Stimulated activated CD4-positive, alpha-beta T cell treated with anti-CD3 and anti-CD28 coated beads, TNF-alpha, amount 100 ng/mL, for 4 hours (primary cell): ENCODE results near the gene DAZAP2.
A peak's percentile ranks its signal among the peaks of the same experiment; 100 is the strongest.
"Not testable (repeated sequence)": the region's sequence is repeated elsewhere in the genome, so short reads cannot be mapped to it uniquely, and the experiment has no call there.

Experiments used
- DNase-seq, 3 experiments: peaks; one replicate each; pipeline ENCODE4 v3.0.0-alpha.2; 2020; ENCODE audit warnings: low read depth in 3 of 3

Gene DAZAP2

DNA sequence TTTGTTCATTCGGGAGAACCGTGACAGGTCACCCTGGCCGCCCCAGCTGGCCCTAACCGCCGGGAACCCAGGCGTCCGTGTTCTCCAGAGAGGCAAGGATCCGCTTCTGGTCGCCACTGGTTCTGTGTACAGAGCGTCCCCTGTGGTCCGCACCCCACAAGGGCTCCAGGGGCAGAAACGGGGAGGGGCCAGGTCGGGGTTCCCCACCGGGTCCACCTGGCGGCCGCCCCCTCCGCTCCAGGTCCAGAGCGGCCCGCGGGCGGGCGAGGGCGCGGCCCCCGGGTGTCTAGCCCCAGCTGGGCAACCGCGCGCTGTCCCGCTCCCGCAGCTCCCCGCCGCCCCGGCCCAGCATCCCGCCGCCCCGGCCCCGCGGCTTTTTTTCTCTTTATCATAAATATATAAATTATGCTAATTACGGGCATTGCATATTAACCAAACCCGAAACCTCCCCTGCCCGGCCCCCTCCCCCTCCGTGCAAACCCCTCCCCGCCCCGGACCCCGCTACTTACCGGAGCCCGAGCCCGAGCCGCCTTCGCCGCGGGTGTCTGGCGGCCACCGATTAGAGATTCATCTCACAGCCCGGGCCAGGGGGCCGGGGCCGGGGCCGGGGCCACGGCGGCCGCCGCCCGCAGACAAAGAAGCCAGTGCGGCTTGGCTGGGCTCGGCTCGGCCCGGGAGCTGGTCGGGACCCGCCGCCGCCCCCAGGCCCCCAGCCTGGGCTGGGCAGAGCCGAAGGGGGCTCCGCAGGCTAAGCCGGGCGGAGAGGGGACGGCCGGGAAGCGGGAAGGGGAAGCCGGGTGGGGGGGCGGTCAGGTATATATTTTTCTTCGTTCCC lies 21.3 kb upstream of the DAZAP2 start:
- DNase-seq: peak; percentile 11 to 34 (median 28)

DNA sequence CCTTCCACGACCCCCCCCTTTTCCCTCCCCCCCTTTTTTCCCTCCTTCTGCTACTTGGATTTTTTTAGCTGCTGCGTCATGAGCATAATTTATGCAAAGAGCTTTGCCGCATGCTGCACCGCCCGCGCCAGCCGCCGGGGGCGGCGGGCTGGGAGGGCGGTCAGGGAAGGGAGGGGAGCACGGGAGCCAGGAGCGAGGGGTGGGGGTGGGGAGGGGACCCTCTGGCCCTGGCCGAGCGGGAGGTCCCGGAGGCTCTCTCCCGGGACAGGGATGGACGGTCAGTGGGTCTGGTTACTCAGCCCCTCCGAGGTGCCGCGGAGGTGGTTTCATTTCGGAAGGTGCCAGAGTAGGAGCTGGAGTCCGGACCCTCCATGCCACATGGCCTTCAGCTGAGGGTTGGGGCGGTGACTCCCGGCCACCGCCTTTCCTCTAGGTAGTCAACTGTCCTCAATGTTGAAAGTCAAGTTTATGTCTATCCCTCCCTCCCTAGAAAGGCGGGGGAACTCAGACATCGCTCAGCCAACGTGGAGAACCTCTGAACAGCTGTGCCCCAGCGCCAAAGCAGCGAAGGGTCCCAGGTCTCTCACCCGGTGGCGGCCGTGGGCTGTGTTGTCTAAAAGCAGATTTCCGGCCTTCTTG lies 20.5 kb upstream of the DAZAP2 start, which contains the start of gene POU6F1:
Gene POU6F1 (minus strand): TSS at position 95 of the 639 bp plus-strand sequence. CDS start 11,226 bp downstream, outside the sequence.
- DNase-seq: peak; percentile 47 to 60 (median 48)

- DNase-seq: no peak
These were observed 19.9 kb upstream of the DAZAP2 start for GRCh38 chr12:51218607-51219161.

DNA sequence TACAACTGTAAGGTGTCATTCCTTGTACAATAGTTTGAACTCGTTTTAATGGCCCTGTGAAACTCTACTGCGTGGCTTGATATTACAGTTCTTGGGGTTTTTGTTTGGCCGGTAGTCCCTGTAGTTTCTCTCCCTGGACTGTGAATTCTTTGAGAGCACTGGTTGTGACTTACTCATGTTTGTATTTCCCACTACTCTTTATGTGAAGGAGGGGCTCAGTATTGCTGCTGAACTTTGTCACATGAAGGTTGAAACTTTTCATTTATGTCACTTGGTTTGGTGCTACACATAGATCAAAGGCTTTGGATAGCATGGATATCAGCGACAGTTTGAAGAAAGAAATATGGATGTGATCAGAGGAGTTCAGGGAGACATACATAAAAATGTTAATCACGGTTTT lies 19.3 kb upstream of the DAZAP2 start:
- no peak for DNase-seq

GRCh38 chr12:51219857-51220256 lies 18.8 kb upstream of the DAZAP2 start:
- not testable (repeated sequence) for DNase-seq

DNA sequence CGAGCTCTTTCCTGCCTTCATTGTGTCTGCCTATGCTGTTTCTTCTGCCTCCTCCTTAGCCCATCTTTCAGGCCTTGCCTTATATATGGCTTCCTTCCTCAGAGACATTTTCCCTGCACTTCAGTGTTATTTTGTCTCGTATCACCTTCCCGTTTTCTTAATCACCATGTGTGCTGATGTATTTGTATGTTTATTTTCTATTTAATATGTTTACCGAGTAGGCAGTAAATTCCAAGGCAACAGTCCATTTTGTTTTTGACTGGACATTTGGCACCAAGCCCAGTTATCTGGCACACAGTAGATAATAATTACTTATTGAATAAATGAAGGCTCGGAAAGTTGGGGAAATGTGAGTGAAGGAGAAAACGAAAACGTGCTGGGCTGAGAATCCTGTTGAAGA lies 16.2 kb upstream of the DAZAP2 start:
- DNase-seq: no peak

DNA sequence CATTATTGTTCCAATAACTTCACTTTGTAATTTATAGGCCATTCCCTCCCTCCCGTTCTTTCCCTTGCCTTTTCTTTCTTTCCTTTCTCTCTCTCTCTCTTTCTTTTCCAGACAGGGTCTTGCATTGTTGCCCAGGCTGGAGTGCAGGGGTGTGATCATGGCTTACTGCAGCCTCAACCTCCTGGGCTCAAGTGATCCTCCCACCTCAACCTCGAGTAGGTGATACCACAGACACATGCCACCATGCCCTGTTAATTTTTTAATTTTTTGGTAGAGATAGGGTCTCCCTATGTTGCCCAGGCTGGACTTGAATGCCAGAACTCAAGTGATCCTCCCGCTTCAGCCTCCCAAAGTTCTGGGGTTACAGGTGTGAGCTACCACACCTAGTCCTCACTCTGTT lies 14.0 kb upstream of the DAZAP2 start:
- no peak for DNase-seq

- DNase-seq: no peak
These were observed 13.4 kb upstream of the DAZAP2 start for GRCh38 chr12:51225234-51225633.

DNA sequence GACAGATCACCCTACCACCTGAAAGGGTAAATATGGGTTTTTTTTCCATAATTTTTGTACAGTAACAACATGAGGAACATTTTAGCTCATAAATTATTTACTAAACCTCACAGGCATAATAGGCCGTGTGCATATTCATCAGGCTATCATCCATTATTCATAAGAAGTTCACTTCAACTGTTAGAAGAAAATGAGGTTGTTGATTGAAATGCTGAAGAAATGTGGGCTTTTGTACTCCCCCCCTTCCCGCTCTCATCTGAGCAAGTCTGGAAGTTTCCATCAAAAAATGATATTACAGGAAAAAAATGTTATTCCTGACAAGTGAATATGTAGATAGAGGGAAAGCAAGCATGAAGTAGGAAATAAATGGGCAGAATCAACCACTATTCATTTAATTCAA lies 12.9 kb upstream of the DAZAP2 start:
- no peak for DNase-seq

DNA sequence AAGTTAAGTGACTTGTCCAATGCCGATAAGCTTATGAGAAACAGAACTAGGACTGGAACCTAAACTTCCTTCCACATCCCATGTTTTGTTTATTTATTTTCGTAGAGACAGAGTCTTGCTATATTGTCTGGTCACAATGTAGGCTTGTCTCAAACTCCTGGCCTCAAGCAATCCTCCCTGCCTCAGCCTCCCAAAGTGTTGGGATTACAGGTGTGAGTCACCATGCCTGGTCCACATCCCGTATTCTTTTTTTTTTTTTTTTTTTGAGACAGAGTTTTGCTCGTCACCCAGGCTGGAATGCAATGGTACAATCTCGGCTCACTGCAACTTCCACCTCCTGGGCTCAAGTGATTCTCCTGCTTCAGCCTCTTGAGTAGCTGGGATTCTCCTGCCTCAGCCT lies 11.5 kb upstream of the DAZAP2 start:
- DNase-seq: not testable (repeated sequence)

- no peak for DNase-seq
These were observed 10.7 kb upstream of the DAZAP2 start for GRCh38 chr12:51227962-51228361.

- no peak for DNase-seq
These were observed 9.4 kb upstream of the DAZAP2 start for GRCh38 chr12:51229116-51229809.

DNA sequence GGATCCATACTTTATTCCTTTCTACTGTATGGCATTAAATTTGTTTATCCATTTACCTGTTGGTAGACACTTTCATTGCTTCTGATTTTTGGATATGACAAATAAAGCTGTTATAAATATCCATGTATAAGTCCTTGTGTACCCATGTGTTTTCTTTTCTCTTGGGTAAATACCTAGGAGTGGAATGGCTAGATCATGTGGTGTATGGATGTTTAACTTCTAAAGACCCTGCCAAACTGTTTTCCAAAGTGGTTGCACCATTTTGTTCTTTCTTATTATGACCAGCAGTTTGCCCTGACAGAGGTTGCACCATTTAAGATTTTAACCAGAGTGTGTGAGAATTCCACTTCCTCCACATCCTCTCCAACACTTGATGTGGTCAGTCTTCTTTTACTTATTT lies 6.0 kb upstream of the DAZAP2 start:
- no peak for DNase-seq

DNA sequence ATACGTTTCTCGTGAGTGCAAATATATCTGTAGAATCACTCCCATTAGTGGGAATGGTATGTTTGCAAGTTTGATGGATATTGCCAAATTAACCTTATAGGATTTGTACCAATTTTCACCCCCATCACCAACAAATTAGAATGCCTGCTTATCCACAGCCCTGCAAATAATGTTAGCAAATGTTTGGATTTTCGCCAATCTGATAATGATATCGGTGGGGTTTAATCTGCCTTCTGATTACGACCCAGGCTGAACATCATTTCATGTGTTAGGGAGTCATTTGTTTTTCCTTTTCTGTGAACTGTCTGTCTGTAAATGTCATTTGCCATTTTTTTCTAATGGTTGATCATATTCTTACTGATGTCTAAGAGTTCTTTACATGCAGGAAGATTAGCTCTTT lies 4.1 kb upstream of the DAZAP2 start:
- no peak for DNase-seq

- DNase-seq: no peak
These were observed 553 bp upstream of the DAZAP2 start for GRCh38 chr12:51238037-51238509.

GRCh38 chr12:51240971-51241370 lies 2.3 kb downstream of the DAZAP2 start:
- no peak for DNase-seq

- DNase-seq: no peak
These were observed 3.5 kb downstream of the DAZAP2 start for GRCh38 chr12:51242120-51242519.

DNA sequence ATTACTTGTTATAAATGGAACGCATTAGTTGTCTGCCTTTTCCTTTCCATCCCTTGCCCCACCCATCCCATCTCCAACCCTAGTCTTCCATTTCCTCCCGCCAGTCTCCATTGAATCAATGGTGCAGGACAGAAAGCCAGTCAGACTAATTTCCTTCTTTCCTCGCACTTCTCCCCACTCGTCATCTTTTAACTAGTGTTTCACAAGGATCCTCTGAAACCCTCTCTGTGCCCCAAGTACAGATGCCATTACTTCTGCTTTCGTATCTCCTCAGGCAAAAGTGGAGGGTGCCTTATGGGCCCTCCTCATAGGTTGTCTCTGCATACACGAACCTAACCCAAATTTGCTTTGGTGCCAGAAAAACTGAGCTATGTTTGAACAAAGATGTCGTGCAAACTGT lies 4.2 kb downstream of the DAZAP2 start:
- no peak for DNase-seq

GRCh38 chr12:51244269-51244668 lies 5.6 kb downstream of the DAZAP2 start:
- no peak for DNase-seq

GRCh38 chr12:51245476-51246253 lies 7.0 kb downstream of the DAZAP2 start:
- DNase-seq: no peak

- no peak for DNase-seq
These were observed 7.7 kb downstream of the DAZAP2 start for GRCh38 chr12:51246254-51246853.
